GM18508 (cell line): ENCODE results near the gene HOXC10.

Source experiments
- ATAC-seq: cut with Tn5 transposase; IDR thresholded peaks from one replicate; pipeline ENCODE4 v1.9.1; 2021; ENCODE audit warnings: moderate number of reproducible peaks; ENCODE audit not compliant: insufficient read depth, unreplicated experiment

HOXC10 gene

GRCh38 chr12:53984901-53985691 is at the start of gene HOXC10:
Gene HOXC10, plus strand, starts transcription at chr12:53985146. Its CDS starts 114 bp downstream, at chr12:53985260.
- ATAC-seq = no peak

- no peak for ATAC-seq
These were observed 49.3 kb upstream of the HOXC10 start for GRCh38 chr12:53935383-53936341.

- ATAC-seq = no peak
These were observed 47.8 kb upstream of the HOXC10 start for GRCh38 chr12:53937099-53937498.

- no peak for ATAC-seq
These were observed 47.2 kb upstream of the HOXC10 start for GRCh38 chr12:53937596-53938325.

- no peak for ATAC-seq
These were observed 46.4 kb upstream of the HOXC10 start, which contains the start of gene HOXC13 for GRCh38 chr12:53938326-53939140. Gene HOXC13, plus strand, starts transcription at chr12:53938831. Its CDS starts 76 bp downstream, at chr12:53938907.

GRCh38 chr12:53939141-53940108 is 45.5 kb upstream of the HOXC10 start:
- ATAC-seq = no peak

- no peak for ATAC-seq
These were observed 44.4 kb upstream of the HOXC10 start for GRCh38 chr12:53940443-53941014.

- ATAC-seq = no peak
These were observed 43.8 kb upstream of the HOXC10 start for GRCh38 chr12:53941187-53941586.

GRCh38 chr12:53941750-53942149 is 43.2 kb upstream of the HOXC10 start:
- ATAC-seq = no peak

GRCh38 chr12:53942467-53942997 is 42.4 kb upstream of the HOXC10 start:
- no peak for ATAC-seq

- ATAC-seq = no peak
These were observed 40.7 kb upstream of the HOXC10 start for GRCh38 chr12:53944209-53944608.

- no peak for ATAC-seq
These were observed 39.8 kb upstream of the HOXC10 start for GRCh38 chr12:53944907-53945847.

GRCh38 chr12:53947743-53948142 is 37.2 kb upstream of the HOXC10 start:
- ATAC-seq = no peak

GRCh38 chr12:53948650-53949593 is 36.0 kb upstream of the HOXC10 start:
- no peak for ATAC-seq

GRCh38 chr12:53949631-53950436 is 35.1 kb upstream of the HOXC10 start:
- no peak for ATAC-seq
